Right atrium auricular region (tissue), 2 donors: Measurements from ENCODE around the gene CACUL1. TPM values are rescaled to one million over a fixed set of nuclear protein-coding genes. Genes with fewer than 3 reads are reported as not detected.
"Not testable (repeated sequence)": the region's sequence is repeated elsewhere in the genome, so short reads cannot be mapped to it uniquely, and the experiment has no call there.

ENCODE experiments used
- DNase-seq: peaks from one replicate; pipeline ENCODE4 v3.0.0-alpha.2; 2019; ENCODE audit warnings: low spot score
- H3K27ac ChIP-seq, 2 donors: fragments of 200-600 bp; sonication (generic); 1 replicate in 1 of 2; 2 replicates in 1 of 2; pipeline ENCODE4 v1.5.1; 2016 to 2019
- H3K27me3 ChIP-seq, 2 donors: fragments of 200-600 bp; sonication (generic); one replicate each; pipeline versions ENCODE4 v1.5.1 to v1.6.0; 2017 to 2019
- H3K36me3 ChIP-seq: fragments of 200-600 bp; sonication (generic); one replicate; pipeline ENCODE4 v1.5.1; 2016
- H3K4me1 ChIP-seq, 2 donors: fragments of 200-600 bp; sonication (generic); one replicate each; pipeline versions ENCODE4 v1.5.1 to v1.6.0; 2017 to 2019
- H3K4me3 ChIP-seq, 2 donors: fragments of 200-600 bp; sonication (generic); 1 replicate in 1 of 2; 2 replicates in 1 of 2; pipeline ENCODE4 v1.5.1; 2017 to 2019; ENCODE audit warnings: mild to moderate bottlenecking in 1 of 2, moderate library complexity in 1 of 2
- H3K9me3 ChIP-seq, 2 donors: fragments of 200-600 bp; sonication (generic); one replicate each; pipeline ENCODE4 v1.5.1; 2019
- total RNA-seq, 2 donors: library from RNA; depleted of rRNA; stranded (reverse); fragments of >200 nt; gene quantifications; one replicate each; pipeline ENCODE4 v1.1.0, GENCODE V29; 2016
- TF ChIP-seq, protein P1 (sequence below), 2 donors: fragments of 200-600 bp; sonication (generic); IDR thresholded peaks; one replicate each; pipeline ENCODE4 v1.5.1; 2019; ENCODE audit warnings: antibody characterized with exemption in 2 of 2

CACUL1 gene
- total RNA-seq, 2 donors from 2014 or later: 17.2 to 17.5 TPM

DNA sequence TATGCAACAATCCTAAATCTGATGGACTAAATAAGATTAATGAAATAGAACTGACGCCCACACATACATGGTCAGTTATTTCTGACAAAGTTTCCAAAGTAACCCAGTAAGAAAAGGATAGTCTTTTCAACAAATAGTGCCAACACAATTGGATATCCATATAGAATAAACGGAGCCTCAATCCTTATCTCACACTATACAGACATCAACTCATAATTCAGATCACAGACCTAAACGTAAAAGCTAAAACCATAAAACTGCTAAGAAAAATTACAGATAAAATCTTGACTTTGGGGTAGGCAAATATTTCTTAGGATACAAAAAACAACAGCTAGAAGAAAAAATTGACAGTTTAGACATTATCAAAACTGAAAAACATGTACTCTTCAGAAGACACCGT, 8.5 kb downstream of the CACUL1 start:
- Histone ChIP-seq H3K27ac (no peak overlapping the region), H3K27me3 (no peaks in the 10 kb centered on the region), H3K36me3 (no peaks in the 10 kb centered on the region), H3K4me3 (no peak overlapping the region), H3K4me1 (peaks cover 0 to 33% of the 10 kb centered on the region in 2 donors), H3K9me3 (no peaks in the 10 kb centered on the region)
- TF ChIP-seq, protein P1, sequence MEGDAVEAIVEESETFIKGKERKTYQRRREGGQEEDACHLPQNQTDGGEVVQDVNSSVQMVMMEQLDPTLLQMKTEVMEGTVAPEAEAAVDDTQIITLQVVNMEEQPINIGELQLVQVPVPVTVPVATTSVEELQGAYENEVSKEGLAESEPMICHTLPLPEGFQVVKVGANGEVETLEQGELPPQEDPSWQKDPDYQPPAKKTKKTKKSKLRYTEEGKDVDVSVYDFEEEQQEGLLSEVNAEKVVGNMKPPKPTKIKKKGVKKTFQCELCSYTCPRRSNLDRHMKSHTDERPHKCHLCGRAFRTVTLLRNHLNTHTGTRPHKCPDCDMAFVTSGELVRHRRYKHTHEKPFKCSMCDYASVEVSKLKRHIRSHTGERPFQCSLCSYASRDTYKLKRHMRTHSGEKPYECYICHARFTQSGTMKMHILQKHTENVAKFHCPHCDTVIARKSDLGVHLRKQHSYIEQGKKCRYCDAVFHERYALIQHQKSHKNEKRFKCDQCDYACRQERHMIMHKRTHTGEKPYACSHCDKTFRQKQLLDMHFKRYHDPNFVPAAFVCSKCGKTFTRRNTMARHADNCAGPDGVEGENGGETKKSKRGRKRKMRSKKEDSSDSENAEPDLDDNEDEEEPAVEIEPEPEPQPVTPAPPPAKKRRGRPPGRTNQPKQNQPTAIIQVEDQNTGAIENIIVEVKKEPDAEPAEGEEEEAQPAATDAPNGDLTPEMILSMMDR (IDR thresholded peaks at IDR 0.05): no peak
- no peak for DNase-seq

DNA sequence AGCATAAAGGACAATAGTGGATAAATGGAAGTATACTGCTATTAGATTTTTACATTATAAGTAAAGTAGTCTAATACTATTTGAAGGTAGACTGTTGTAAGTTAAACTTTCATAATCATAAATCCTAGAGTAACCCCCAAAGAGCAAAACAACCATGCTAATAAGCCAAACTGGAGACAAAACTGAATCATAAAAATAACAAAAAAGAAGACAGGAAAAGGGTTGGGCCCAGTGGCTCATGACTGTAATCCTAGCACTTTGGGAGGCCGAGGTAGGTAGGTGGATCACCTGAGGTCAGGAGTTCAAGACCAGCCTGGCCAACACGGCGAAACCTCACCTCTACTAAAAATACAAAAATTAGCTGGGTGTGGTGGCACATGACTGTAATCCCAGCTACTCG, 9.7 kb downstream of the CACUL1 start:
- H3K4me1 ChIP-seq: peaks cover 0 to 38% of the 10 kb centered on the region in 2 donors
- no peaks in the 10 kb centered on the region for H3K36me3 ChIP-seq
- TF ChIP-seq, protein P1 (IDR thresholded peaks at IDR 0.05): no peak
- H3K4me3 ChIP-seq: no peak overlapping the region
- no peak for DNase-seq
- no peaks in the 10 kb centered on the region for H3K9me3 ChIP-seq
- no peaks in the 10 kb centered on the region for H3K27me3 ChIP-seq
- H3K27ac ChIP-seq: no peak overlapping the region

DNA sequence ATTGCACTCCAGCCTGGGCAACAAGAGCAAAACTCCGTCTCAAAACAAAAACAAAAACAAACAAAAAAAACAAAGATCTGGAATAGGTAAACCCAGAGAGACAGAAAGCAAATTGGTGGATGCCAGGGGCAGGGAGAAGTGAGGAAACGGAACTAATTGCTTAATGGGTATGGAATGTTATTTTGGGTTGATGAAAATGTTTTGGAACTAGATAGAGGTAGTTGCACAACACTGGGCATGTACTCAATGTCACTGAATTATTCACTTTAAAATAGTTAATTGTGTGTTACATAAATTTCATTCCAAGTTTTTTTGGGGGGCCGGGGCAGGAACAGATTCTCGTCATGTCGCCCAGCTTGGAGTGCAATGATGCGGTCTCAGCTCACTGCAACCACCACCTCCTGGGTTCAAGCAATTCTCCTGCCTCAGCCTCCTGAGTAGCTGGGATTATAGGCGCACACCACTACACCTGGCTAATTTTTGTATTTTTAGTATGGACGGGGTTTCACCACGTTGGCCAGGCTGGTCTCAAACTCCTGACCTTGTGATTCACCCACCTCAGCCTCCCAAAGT, 10.3 kb downstream of the CACUL1 start:
- H3K4me1 ChIP-seq: peaks cover 0 to 39% of the 10 kb centered on the region in 2 donors
- not testable (repeated sequence) for H3K27me3 ChIP-seq, H3K27ac ChIP-seq, H3K36me3 ChIP-seq, H3K4me3 ChIP-seq, DNase-seq, H3K9me3 ChIP-seq

DNA sequence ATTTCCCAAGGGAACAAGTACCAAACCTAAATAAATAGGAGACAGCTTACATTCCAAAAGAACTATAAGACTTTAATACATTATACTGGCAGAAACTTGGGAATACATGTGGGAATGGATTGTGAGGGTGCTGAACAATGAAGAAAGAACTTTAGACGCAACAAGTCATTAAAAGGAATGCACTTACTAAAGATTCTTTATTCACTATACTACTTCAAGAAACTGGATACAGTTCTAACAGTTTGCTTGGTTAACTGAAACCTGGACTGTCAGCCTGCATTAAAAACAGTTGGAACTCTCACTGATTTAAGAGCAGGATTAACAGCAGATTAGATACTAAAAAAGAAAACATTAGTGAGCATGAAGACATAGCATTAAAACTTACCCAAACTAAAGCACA, 12.0 kb downstream of the CACUL1 start:
- Histone ChIP-seq H3K9me3 (no peaks in the 10 kb centered on the region), H3K36me3 (no peaks in the 10 kb centered on the region), H3K27me3 (no peaks in the 10 kb centered on the region), H3K27ac (no peak overlapping the region), H3K4me3 (no peak overlapping the region), H3K4me1 (peaks cover 0 to 41% of the 10 kb centered on the region in 2 donors)
- no peak for DNase-seq
- TF ChIP-seq, protein P1 (IDR thresholded peaks at IDR 0.05): no peak

DNA sequence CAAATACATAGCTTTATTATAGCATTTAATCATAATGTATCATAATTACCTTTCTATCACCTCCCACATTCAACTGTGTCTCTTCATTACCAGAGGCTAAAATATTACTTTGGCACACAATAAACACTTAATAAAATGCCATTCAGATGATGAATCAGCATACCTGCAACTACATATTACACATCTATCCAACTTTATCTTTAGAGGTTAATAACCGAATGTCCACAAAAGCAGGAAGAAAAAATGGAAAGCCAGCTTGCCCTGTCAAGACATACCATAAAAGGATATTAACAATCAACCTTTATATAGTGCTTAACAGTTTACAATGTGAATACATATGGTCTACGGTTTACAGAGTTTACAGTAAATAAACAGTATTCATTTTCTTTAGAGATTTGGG, 12.7 kb downstream of the CACUL1 start:
- H3K36me3 ChIP-seq: no peaks in the 10 kb centered on the region

DNA sequence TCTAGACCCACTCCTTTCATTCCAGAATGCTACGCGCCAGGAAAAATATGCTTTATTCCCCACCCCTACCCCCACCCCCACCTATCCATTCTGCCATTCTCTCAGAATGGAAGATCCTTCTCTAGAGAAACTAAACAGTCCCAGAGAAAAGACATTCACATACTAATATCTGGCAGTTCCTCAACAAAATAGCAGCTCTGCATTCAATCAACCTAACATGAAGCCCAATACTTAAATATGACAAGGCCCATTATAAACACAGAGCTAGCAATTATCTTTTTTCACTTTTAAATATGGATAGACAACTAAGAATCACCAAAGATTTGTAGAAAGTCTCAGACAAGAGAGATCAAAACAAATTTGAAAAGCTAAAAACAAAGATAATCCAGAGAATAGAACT, 16.4 kb downstream of the CACUL1 start:
- H3K4me1 ChIP-seq: peaks cover 0 to 63% of the 10 kb centered on the region in 2 donors
- no peak overlapping the region for H3K27ac ChIP-seq
- no peak for DNase-seq
- TF ChIP-seq, protein P1 (IDR thresholded peaks at IDR 0.05): no peak
- no peak overlapping the region for H3K4me3 ChIP-seq
- no peaks in the 10 kb centered on the region for H3K27me3 ChIP-seq
- no peaks in the 10 kb centered on the region for H3K9me3 ChIP-seq
- H3K36me3 ChIP-seq: no peaks in the 10 kb centered on the region

More for the DNA sequence above, 12.7 kb downstream of the CACUL1 start:
- no peaks in the 10 kb centered on the region for H3K27me3 ChIP-seq
- no peaks in the 10 kb centered on the region for H3K9me3 ChIP-seq
- DNase-seq: no peak
- no peak overlapping the region for H3K4me3 ChIP-seq
- H3K4me1 ChIP-seq: peaks cover 0 to 39% of the 10 kb centered on the region in 2 donors
- H3K27ac ChIP-seq: no peak overlapping the region
- TF ChIP-seq, protein P1 (IDR thresholded peaks at IDR 0.05): no peak
